Measurements from ENCODE around the gene RSPO4. TPM values are rescaled to one million over a fixed set of nuclear protein-coding genes. Genes with fewer than 3 reads are reported as not detected.

The RSPO4 gene
- total RNA-seq, 2 donors from 2014 or later, result 0.08 to 0.12 TPM

DNA sequence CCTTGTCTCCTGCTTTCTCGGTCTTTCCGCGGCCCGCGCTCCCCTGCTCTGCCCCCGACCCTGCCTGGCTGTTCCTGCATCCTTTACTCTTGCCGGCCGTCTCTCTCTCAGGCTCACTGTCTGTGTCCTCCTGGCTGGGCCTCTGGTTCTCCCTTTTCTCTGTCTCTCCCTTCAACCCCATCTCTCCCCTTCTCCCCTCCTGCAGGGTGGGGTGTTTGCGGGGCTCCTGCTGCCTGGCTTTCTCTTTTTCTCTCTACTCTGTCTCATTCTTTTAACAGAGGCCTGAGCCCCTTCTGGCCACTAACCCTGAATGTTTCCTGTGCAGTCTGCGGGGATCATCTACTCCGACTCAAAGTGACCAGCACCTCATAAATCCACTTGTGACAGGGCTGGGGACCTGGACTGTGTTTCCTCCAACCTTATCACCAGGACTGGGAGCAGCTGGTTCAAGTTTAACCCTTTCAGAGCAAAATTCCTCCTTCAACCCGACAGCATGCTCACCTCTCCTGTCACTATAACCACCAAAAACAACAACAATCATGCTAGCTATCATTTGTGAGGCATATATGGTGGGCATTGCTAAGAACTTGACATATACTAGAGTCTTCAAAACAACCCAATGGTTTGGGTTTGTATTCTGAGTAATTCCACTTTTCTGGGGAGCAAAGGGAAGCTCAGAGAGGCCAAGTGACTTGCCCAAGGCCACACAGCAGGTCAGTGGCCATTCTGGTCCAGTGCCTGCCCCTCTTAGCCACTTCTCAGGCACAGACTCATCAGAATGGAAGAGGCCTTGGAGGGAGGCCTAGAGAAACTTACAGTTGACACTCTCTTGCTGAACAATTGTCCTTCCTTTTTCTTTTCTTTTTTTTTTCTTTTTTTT lies 811 bp upstream of the RSPO4 start:
- no peak for TF ChIP-seq CTCF (IDR thresholded peaks at IDR 0.05)
- H3K27ac ChIP-seq, result no peak overlapping the region
- DNase-seq, result no peak
- H3K4me1 ChIP-seq, result no peaks in the 10 kb centered on the region
- no peaks in the 10 kb centered on the region for H3K36me3 ChIP-seq
- H3K4me3 ChIP-seq, result no peak overlapping the region
- peaks cover 23% of the 10 kb centered on the region for H3K27me3 ChIP-seq
- H3K9me3 ChIP-seq, result no peaks in the 10 kb centered on the region
- no peak overlapping the region for H3K9ac ChIP-seq (ENCODE audit: low read depth in 2 of 2, low read length in 2 of 2)
- intact Hi-C loops (cut with DNase I), result no loop called here

- H3K36me3 ChIP-seq, result no peaks in the 10 kb centered on the region
- no peak overlapping the region for H3K27ac ChIP-seq
- H3K9me3 ChIP-seq, result no peaks in the 10 kb centered on the region
- TF ChIP-seq CTCF (IDR thresholded peaks at IDR 0.05), result no peak
- no peaks in the 10 kb centered on the region for H3K4me1 ChIP-seq
- no peak for DNase-seq
- H3K9ac ChIP-seq (ENCODE audit: low read depth in 2 of 2, low read length in 2 of 2), result no peak overlapping the region
- H3K4me3 ChIP-seq, result no peak overlapping the region
- peaks cover 23% of the 10 kb centered on the region for H3K27me3 ChIP-seq
- intact Hi-C loops (cut with DNase I), result no loop called here
Measured at GRCh38 chr20:1001116-1001515, 995 bp downstream of the RSPO4 start.

DNA sequence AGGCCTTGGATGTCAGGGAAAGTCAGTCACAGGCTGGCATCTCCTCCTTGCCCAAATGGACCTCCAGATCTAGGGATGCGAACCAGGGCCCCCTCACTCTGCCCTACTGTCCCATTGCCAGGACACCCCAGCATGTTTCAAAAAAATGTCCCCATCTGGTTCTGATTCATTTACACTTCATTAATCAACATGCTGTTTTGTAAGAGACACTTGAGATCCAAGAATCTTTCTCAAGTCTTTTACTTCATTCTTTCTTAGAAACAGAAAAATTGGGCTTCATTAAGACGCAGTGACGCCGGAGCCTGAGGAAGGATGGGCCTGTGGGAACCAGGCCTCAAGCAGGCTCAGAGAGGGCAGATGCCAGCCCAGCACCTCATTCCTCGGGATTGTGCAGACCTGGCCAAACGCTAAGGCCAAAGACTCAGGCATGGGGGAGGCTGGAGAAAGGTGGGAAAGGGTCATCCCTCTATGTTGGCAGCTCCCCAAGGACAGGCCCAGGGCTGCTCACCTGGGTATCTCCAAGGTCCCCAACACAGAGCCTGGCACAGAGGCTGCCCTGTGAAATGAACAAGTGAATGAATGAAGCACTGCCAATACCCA lies 3.8 kb downstream of the RSPO4 start:
- H3K9ac ChIP-seq (ENCODE audit: low read depth in 2 of 2, low read length in 2 of 2), result no peak overlapping the region
- H3K4me1 ChIP-seq, result no peaks in the 10 kb centered on the region
- no peak for DNase-seq
- no peak overlapping the region for H3K4me3 ChIP-seq
- TF ChIP-seq CTCF (IDR thresholded peaks at IDR 0.05), result no peak
- intact Hi-C loops (cut with DNase I), result no loop called here
- no peaks in the 10 kb centered on the region for H3K9me3 ChIP-seq
- peaks cover 23% of the 10 kb centered on the region for H3K27me3 ChIP-seq
- H3K36me3 ChIP-seq, result no peaks in the 10 kb centered on the region
- no peak overlapping the region for H3K27ac ChIP-seq

DNA sequence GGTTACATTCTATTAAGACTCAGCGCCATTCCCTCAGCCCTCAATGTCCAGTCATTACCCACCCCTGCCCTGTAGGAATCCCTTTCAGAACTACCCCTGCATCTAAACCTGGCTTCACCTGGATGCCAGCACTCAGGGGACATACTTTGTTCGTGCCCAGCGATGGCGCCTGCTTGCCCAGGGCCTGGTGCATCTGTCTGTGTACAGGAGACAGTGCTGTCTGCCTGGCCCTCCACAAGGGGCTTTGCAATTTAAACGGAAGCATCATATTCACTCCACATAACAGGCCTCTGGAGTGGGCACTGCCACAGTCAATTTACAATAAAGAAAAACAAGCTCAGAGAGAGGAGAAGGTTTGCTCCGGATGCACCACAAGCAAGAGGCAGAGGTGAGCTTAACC lies 4.6 kb downstream of the RSPO4 start:
- no peak for TF ChIP-seq CTCF (IDR thresholded peaks at IDR 0.05)
- DNase-seq, result no peak
- no peaks in the 10 kb centered on the region for H3K9me3 ChIP-seq
- no peaks in the 10 kb centered on the region for H3K36me3 ChIP-seq
- H3K27me3 ChIP-seq, result peaks cover 16% of the 10 kb centered on the region
- H3K4me3 ChIP-seq, result no peak overlapping the region
- no peak overlapping the region for H3K27ac ChIP-seq
- intact Hi-C loops (cut with DNase I), result no loop called here
- no peak overlapping the region for H3K9ac ChIP-seq (ENCODE audit: low read depth in 2 of 2, low read length in 2 of 2)
- H3K4me1 ChIP-seq, result no peaks in the 10 kb centered on the region

DNA sequence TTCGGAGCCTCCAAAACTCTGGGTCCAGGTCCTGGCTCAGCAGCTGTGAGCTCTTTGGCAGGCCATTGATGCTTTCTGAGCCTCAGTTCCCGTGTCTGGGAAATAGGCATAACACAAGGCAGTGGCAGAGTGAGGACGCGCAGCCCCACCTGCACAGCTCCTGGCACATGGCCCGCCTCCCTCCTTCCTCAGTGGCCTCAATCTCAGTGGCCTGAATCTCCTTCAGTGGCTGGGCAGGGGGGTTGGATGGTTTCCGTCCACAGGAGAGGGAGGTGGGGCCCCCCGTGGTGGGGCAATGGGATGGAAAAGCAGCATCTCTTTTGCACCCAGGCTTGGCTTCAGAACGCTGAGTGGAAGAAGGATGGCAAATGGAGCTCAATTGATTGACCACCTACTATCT lies 5.1 kb downstream of the RSPO4 start:
- no peak for DNase-seq

More for the DNA sequence above, 5.1 kb downstream of the RSPO4 start:
- H3K4me1 ChIP-seq, result no peaks in the 10 kb centered on the region
- H3K27me3 ChIP-seq, result peaks cover 13% of the 10 kb centered on the region
- intact Hi-C loops (cut with DNase I), result no loop called here
- H3K36me3 ChIP-seq, result no peaks in the 10 kb centered on the region
- no peaks in the 10 kb centered on the region for H3K9me3 ChIP-seq
- no peak for TF ChIP-seq CTCF (IDR thresholded peaks at IDR 0.05)
- H3K4me3 ChIP-seq, result no peak overlapping the region
- no peak overlapping the region for H3K9ac ChIP-seq (ENCODE audit: low read depth in 2 of 2, low read length in 2 of 2)
- H3K27ac ChIP-seq, result no peak overlapping the region

All from colonic mucosa (tissue), 4 donors.